GM23338 (cell line): ENCODE data around the gene BRI3. TPM values are rescaled to one million over a fixed set of nuclear protein-coding genes. Genes with fewer than 3 reads are reported as not detected.

Experiments
- ATAC-seq: fragments of 200-7000 bp; cut with Tn5 transposase; 3 replicates; pipeline ENCODE4 v1.9.1; 2020
- DNase-seq: peaks from one replicate; pipeline ENCODE4 v3.0.0-alpha.2; 2015; ENCODE audit warnings: low spot score
- H2AFZ ChIP-seq: fragments of 200-600 bp; sonication (generic); 2 replicates; pipeline ENCODE4 v1.8.0; 2016; ENCODE audit warnings: antibody characterized with exemption, mild to moderate bottlenecking, moderate library complexity
- H3F3A ChIP-seq: fragments of 200-600 bp; sonication (generic); replicated peaks from 2 replicates; pipeline ENCODE4 v1.8.0; 2017; ENCODE audit warnings: antibody characterized with exemption, mixed run types, low read depth
- H3K27ac ChIP-seq: fragments of 200-600 bp; sonication (generic); 2 replicates; pipeline ENCODE4 v1.6.1; 2016; ENCODE audit warnings: low read depth
- H3K27me3 ChIP-seq: fragments of 200-600 bp; sonication (generic); 2 replicates; pipeline ENCODE4 v1.8.0; 2016; ENCODE audit warnings: mild to moderate bottlenecking, mixed run types, moderate library complexity; ENCODE audit not compliant: insufficient read depth
- H3K36me3 ChIP-seq: fragments of 200-600 bp; sonication (generic); 2 replicates; pipeline ENCODE4 v1.8.0; 2016; ENCODE audit warnings: mild to moderate bottlenecking; ENCODE audit not compliant: insufficient read depth
- H3K4me1 ChIP-seq: fragments of 200-600 bp; sonication (generic); 2 replicates; pipeline ENCODE4 v1.8.0; 2016; ENCODE audit warnings: mild to moderate bottlenecking, moderate library complexity; ENCODE audit not compliant: insufficient read depth
- H3K4me2 ChIP-seq: fragments of 200-600 bp; sonication (generic); 2 replicates; pipeline ENCODE4 v1.7.1; 2017; ENCODE audit warnings: mixed run types
- H3K4me3 ChIP-seq: fragments of 200-600 bp; sonication (generic); 2 replicates; pipeline ENCODE4 v1.6.1; 2016; ENCODE audit warnings: mixed run types
- H3K79me2 ChIP-seq: fragments of 200-600 bp; sonication (generic); replicated peaks from 2 replicates; pipeline ENCODE4 v1.8.0; 2017; ENCODE audit warnings: mild to moderate bottlenecking; ENCODE audit not compliant: insufficient read depth
- H3K9me2 ChIP-seq: fragments of 200-600 bp; sonication (generic); 2 replicates; pipeline ENCODE4 v1.8.0; 2017; ENCODE audit not compliant: insufficient read depth
- H4K20me1 ChIP-seq: fragments of 200-600 bp; sonication (generic); replicated peaks from 2 replicates; pipeline ENCODE4 v1.8.0; 2017; ENCODE audit warnings: mild to moderate bottlenecking; ENCODE audit not compliant: insufficient read depth
- H3K27ac Mint-ChIP-seq: 2 replicates; pipeline ENCODE4 v1.8.0; 2020; ENCODE audit warnings: inconsistent platforms, mild to moderate bottlenecking, moderate library complexity, mixed read lengths
- H3K27me3 Mint-ChIP-seq: 3 replicates; pipeline ENCODE4 v1.8.0; 2022; ENCODE audit warnings: low read depth, mild to moderate bottlenecking, moderate library complexity, mixed read lengths, inconsistent platforms; ENCODE audit not compliant: insufficient read depth, poor library complexity
- H3K36me3 Mint-ChIP-seq: 3 replicates; pipeline ENCODE4 v1.8.0; 2021; ENCODE audit warnings: low read depth, mild to moderate bottlenecking, inconsistent platforms, moderate library complexity, mixed read lengths
- H3K4me1 Mint-ChIP-seq: 3 replicates; pipeline ENCODE4 v1.8.0; 2020; ENCODE audit warnings: mild to moderate bottlenecking, inconsistent platforms, mixed read lengths
- H3K4me3 Mint-ChIP-seq: 3 replicates; pipeline ENCODE4 v1.8.0; 2021; ENCODE audit warnings: moderate library complexity, mild to moderate bottlenecking, inconsistent platforms, mixed read lengths
- H3K9me3 Mint-ChIP-seq: 3 replicates; pipeline ENCODE4 v1.8.0; 2020; ENCODE audit warnings: moderate library complexity, mild to moderate bottlenecking, inconsistent platforms, mixed read lengths
- CREB1 ChIP-seq: fragments of 250-450 bp; sonication (Bioruptor Pico); IDR thresholded peaks from 2 replicates; pipeline ENCODE4 v1.5.0; 2020; ENCODE audit warnings: low read depth, mild to moderate bottlenecking, moderate library complexity
- ETS1 ChIP-seq: IDR thresholded peaks from 2 replicates; pipeline ENCODE4 v1.6.1; 2016; ENCODE audit warnings: antibody characterized with exemption
- EZH2 ChIP-seq: fragments of 200-600 bp; sonication (generic); IDR thresholded peaks from one replicate; pipeline ENCODE4 v1.8.0; 2017; ENCODE audit warnings: antibody characterized with exemption, mild to moderate bottlenecking, low read depth; ENCODE audit not compliant: unreplicated experiment
- EZH2phosphoT487 ChIP-seq: fragments of 200-600 bp; sonication (generic); IDR thresholded peaks from one replicate; pipeline ENCODE4 v1.8.1; 2018; ENCODE audit warnings: antibody characterized with exemption; ENCODE audit not compliant: unreplicated experiment
- JUNB ChIP-seq: IDR thresholded peaks from one replicate; pipeline ENCODE4 v1.6.1; 2016; ENCODE audit warnings: antibody characterized with exemption; ENCODE audit not compliant: unreplicated experiment
- NANOG ChIP-seq: IDR thresholded peaks from 2 replicates; pipeline ENCODE4 v1.6.1; 2016; ENCODE audit warnings: antibody characterized with exemption, borderline replicate concordance
- POLR2AphosphoS5 ChIP-seq: IDR thresholded peaks from 2 replicates; pipeline ENCODE4 v1.6.1; 2016; ENCODE audit warnings: antibody characterized with exemption, low read depth
- STAT1 ChIP-seq: IDR thresholded peaks from one replicate; pipeline ENCODE4 v1.6.1; 2016; ENCODE audit warnings: antibody characterized with exemption; ENCODE audit not compliant: unreplicated experiment
- ZNF114 ChIP-seq: fragments of 250-450 bp; sonication (Bioruptor Pico); IDR thresholded peaks from 2 replicates; pipeline ENCODE4 v1.5.0; 2020; ENCODE audit warnings: mild to moderate bottlenecking, moderate library complexity
- ZNF331 ChIP-seq: fragments of 250-450 bp; sonication (Bioruptor Pico); IDR thresholded peaks from 2 replicates; pipeline ENCODE4 v1.5.0; 2020; ENCODE audit warnings: low read depth, mild to moderate bottlenecking, moderate library complexity
- polyA plus RNA-seq: library from polyadenylated mRNA; unstranded; fragments of >200 nt; fragmentation: Nextera tagmentation; extraction: Ambion mirVana; gene quantifications from 2 replicates; pipeline ENCODE4 v1.2.1, GENCODE V29; 2016
- total RNA-seq: library from RNA; depleted of rRNA; stranded (reverse); fragments of >200 nt; shearing (Covaris generic); gene quantifications from 2 replicates; pipeline ENCODE4 v1.2.3, GENCODE V29; 2014
- TF ChIP-seq, protein P1 (sequence below): fragments of 250-450 bp; sonication (Bioruptor Pico); IDR thresholded peaks from 2 replicates; pipeline ENCODE4 v1.5.0; 2020; ENCODE audit warnings: mild to moderate bottlenecking, moderate library complexity
- TF ChIP-seq, protein P2 (sequence below), 2 experiments: fragments of 200-600 bp in 1 of 2; sonication (generic) in 1 of 2; conservative IDR thresholded peaks; 2 replicates each; pipeline versions ENCODE4 v1.5.1 to v1.6.1; 2016 to 2017; ENCODE audit warnings: antibody characterized with exemption in 2 of 2, low read depth in 2 of 2, mild to moderate bottlenecking in 2 of 2, moderate library complexity in 1 of 2
- TF ChIP-seq, protein P3 (sequence below): IDR thresholded peaks from one replicate; pipeline ENCODE4 v1.6.1; 2018; ENCODE audit warnings: antibody characterized with exemption; ENCODE audit not compliant: unreplicated experiment

The BRI3 gene
- total and polyA plus RNA-seq, 2 experiments from 2014 or later, result 21.7 to 66.1 TPM

- Histone ChIP-seq H3K4me1 (peaks cover 5% of the 10 kb centered on the region; the same call in 1 of the 2 replicates), H3K4me2 (no peak overlapping the region), H3K9me2 (no peaks in the 10 kb centered on the region), H3K27ac (peak overlapping the region; percentile 81; the same call in 1 of the 2 replicates), H3K27me3 (no peaks in the 10 kb centered on the region), H3K36me3 (no peaks in the 10 kb centered on the region), H4K20me1 (no peaks in the 10 kb centered on the region; the same call in 1 of the 2 replicates), H3K4me3 (no peak overlapping the region), H2AFZ (no peak overlapping the region), H3K79me2 (no peaks in the 10 kb centered on the region), H3F3A (no peaks in the 10 kb centered on the region)
- peaks cover 8% of the 10 kb centered on the region; the same call in 1 of the 3 replicates for H3K36me3 Mint-ChIP-seq
- peaks cover 6% of the 10 kb centered on the region for H3K27me3 Mint-ChIP-seq
- TF ChIP-seq NANOG (no peak), ZNF114 (CRISPR knock-in tag) (no peak), JUNB (no peak), ZNF331 (CRISPR knock-in tag) (no peak), ETS1 (no peak), EZH2 (no peak), POLR2AphosphoS5 (no peak), EZH2phosphoT487 (no peak), STAT1 (no peak), CREB1 (no peak)
- TF ChIP-seq, protein P1, sequence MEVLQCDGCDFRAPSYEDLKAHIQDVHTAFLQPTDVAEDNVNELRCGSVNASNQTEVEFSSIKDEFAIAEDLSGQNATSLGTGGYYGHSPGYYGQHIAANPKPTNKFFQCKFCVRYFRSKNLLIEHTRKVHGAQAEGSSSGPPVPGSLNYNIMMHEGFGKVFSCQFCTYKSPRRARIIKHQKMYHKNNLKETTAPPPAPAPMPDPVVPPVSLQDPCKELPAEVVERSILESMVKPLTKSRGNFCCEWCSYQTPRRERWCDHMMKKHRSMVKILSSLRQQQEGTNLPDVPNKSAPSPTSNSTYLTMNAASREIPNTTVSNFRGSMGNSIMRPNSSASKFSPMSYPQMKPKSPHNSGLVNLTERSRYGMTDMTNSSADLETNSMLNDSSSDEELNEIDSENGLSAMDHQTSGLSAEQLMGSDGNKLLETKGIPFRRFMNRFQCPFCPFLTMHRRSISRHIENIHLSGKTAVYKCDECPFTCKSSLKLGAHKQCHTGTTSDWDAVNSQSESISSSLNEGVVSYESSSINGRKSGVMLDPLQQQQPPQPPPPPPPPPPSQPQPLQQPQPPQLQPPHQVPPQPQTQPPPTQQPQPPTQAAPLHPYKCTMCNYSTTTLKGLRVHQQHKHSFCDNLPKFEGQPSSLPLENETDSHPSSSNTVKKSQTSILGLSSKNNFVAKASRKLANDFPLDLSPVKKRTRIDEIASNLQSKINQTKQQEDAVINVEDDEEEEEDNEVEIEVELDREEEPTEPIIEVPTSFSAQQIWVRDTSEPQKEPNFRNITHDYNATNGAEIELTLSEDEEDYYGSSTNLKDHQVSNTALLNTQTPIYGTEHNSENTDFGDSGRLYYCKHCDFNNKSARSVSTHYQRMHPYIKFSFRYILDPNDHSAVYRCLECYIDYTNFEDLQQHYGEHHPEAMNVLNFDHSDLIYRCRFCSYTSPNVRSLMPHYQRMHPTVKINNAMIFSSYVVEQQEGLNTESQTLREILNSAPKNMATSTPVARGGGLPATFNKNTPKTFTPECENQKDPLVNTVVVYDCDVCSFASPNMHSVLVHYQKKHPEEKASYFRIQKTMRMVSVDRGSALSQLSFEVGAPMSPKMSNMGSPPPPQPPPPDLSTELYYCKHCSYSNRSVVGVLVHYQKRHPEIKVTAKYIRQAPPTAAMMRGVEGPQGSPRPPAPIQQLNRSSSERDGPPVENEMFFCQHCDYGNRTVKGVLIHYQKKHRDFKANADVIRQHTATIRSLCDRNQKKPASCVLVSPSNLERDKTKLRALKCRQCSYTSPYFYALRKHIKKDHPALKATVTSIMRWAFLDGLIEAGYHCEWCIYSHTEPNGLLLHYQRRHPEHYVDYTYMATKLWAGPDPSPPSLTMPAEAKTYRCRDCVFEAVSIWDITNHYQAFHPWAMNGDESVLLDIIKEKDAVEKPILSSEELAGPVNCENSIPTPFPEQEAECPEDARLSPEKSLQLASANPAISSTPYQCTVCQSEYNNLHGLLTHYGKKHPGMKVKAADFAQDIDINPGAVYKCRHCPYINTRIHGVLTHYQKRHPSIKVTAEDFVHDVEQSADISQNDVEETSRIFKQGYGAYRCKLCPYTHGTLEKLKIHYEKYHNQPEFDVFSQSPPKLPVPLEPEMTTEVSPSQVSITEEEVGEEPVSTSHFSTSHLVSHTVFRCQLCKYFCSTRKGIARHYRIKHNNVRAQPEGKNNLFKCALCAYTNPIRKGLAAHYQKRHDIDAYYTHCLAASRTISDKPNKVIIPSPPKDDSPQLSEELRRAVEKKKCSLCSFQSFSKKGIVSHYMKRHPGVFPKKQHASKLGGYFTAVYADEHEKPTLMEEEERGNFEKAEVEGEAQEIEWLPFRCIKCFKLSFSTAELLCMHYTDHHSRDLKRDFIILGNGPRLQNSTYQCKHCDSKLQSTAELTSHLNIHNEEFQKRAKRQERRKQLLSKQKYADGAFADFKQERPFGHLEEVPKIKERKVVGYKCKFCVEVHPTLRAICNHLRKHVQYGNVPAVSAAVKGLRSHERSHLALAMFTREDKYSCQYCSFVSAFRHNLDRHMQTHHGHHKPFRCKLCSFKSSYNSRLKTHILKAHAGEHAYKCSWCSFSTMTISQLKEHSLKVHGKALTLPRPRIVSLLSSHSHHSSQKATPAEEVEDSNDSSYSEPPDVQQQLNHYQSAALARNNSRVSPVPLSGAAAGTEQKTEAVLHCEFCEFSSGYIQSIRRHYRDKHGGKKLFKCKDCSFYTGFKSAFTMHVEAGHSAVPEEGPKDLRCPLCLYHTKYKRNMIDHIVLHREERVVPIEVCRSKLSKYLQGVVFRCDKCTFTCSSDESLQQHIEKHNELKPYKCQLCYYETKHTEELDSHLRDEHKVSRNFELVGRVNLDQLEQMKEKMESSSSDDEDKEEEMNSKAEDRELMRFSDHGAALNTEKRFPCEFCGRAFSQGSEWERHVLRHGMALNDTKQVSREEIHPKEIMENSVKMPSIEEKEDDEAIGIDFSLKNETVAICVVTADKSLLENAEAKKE, result no peak
- TF ChIP-seq, protein P2, sequence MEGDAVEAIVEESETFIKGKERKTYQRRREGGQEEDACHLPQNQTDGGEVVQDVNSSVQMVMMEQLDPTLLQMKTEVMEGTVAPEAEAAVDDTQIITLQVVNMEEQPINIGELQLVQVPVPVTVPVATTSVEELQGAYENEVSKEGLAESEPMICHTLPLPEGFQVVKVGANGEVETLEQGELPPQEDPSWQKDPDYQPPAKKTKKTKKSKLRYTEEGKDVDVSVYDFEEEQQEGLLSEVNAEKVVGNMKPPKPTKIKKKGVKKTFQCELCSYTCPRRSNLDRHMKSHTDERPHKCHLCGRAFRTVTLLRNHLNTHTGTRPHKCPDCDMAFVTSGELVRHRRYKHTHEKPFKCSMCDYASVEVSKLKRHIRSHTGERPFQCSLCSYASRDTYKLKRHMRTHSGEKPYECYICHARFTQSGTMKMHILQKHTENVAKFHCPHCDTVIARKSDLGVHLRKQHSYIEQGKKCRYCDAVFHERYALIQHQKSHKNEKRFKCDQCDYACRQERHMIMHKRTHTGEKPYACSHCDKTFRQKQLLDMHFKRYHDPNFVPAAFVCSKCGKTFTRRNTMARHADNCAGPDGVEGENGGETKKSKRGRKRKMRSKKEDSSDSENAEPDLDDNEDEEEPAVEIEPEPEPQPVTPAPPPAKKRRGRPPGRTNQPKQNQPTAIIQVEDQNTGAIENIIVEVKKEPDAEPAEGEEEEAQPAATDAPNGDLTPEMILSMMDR (conservative IDR thresholded peaks at IDR 0.05; ENCODE audit: low read depth in 2 of 2), result no peak
- TF ChIP-seq, protein P3, sequence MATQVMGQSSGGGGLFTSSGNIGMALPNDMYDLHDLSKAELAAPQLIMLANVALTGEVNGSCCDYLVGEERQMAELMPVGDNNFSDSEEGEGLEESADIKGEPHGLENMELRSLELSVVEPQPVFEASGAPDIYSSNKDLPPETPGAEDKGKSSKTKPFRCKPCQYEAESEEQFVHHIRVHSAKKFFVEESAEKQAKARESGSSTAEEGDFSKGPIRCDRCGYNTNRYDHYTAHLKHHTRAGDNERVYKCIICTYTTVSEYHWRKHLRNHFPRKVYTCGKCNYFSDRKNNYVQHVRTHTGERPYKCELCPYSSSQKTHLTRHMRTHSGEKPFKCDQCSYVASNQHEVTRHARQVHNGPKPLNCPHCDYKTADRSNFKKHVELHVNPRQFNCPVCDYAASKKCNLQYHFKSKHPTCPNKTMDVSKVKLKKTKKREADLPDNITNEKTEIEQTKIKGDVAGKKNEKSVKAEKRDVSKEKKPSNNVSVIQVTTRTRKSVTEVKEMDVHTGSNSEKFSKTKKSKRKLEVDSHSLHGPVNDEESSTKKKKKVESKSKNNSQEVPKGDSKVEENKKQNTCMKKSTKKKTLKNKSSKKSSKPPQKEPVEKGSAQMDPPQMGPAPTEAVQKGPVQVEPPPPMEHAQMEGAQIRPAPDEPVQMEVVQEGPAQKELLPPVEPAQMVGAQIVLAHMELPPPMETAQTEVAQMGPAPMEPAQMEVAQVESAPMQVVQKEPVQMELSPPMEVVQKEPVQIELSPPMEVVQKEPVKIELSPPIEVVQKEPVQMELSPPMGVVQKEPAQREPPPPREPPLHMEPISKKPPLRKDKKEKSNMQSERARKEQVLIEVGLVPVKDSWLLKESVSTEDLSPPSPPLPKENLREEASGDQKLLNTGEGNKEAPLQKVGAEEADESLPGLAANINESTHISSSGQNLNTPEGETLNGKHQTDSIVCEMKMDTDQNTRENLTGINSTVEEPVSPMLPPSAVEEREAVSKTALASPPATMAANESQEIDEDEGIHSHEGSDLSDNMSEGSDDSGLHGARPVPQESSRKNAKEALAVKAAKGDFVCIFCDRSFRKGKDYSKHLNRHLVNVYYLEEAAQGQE, result no peak
- peak overlapping the region; percentile 32; the same call in 1 of the 2 replicates for H3K27ac Mint-ChIP-seq
- H3K4me1 Mint-ChIP-seq, result peaks cover 2% of the 10 kb centered on the region; the same call in 2 of the 3 replicates
- H3K9me3 Mint-ChIP-seq, result peaks cover 8% of the 10 kb centered on the region; the same call in 1 of the 3 replicates
- H3K4me3 Mint-ChIP-seq, result no peak overlapping the region
- DNase-seq, result peak; percentile 60
- ATAC-seq, result peak; percentile 29; the same call in 1 of the 3 replicates
Measured at GRCh38 chr7:98265841-98266271, 15.6 kb upstream of the BRI3 start.
